ENCODE measurements around the gene DENND1A.

- TF ChIP-seq CTCF (IDR thresholded peaks at IDR 0.05) = no peak
- no peak for TF ChIP-seq POLR2AphosphoS5 (IDR thresholded peaks at IDR 0.05)
Observed at GRCh38 chr9:123525424-123525823, 404.5 kb downstream of the DENND1A start.
